ENCODE measurements around the gene ABCF3.

Gene ABCF3

DNA sequence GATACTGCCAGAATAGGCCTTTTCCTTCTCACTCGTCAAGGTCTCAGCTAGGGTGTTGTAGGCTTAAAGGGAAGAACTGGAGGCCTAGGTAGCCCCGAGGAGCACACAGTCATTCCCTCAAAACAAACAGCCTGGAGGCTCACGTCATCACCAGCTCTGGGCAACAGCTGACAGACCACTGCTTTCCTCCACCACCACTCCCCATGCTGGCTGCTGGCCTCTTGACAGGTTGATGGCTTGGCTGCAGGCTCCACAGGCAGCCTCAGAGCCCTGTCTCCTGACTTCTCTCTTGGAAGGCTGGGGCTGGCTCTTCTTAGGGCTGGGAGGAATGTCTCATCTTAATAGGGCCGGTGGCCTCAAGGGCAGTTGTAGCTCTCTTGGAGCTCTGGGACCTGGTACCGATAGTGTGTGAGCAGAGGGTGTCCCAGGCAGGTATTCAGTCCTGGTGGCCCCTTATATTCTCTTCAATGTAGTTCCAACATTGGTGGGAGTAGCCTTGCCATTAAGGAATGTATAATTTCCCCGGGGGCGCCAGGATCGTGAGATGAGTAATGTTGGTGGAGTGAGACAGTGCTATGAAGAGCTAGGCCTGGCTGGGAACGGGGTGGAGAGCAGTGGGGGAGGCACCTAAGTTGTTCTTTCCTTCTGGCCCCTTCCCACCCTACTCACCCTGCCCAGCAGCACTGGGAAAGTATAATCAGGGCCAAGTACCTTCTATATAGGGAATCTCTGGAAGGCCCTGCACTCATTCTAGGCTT lies 17.5 kb upstream of the ABCF3 start:
- no peak for DNase-seq

- no peak for DNase-seq
Measured at GRCh38 chr3:184169896-184170875, 15.8 kb upstream of the ABCF3 start.

DNA sequence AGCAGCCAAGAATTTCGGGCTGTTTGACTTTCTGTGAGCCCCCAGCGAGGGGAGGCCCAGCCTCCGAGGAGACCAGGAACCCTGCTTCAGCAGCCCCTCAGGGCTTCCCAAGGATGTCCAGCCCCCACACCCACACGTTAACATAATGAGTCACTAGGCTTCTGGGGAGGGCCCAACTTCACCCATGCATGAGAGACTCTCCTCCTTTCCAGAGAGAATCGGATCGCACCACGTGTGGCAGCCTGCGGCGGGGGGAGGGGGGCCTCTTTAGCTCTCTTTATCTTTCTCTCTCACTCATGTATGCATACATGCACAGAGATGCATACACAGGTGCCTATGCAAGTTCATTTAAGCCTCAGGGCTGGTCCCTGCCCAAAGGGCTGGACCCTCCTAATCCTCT lies 14.4 kb upstream of the ABCF3 start:
- peak in 1 of 2 donors; percentile 32 for DNase-seq

DNA sequence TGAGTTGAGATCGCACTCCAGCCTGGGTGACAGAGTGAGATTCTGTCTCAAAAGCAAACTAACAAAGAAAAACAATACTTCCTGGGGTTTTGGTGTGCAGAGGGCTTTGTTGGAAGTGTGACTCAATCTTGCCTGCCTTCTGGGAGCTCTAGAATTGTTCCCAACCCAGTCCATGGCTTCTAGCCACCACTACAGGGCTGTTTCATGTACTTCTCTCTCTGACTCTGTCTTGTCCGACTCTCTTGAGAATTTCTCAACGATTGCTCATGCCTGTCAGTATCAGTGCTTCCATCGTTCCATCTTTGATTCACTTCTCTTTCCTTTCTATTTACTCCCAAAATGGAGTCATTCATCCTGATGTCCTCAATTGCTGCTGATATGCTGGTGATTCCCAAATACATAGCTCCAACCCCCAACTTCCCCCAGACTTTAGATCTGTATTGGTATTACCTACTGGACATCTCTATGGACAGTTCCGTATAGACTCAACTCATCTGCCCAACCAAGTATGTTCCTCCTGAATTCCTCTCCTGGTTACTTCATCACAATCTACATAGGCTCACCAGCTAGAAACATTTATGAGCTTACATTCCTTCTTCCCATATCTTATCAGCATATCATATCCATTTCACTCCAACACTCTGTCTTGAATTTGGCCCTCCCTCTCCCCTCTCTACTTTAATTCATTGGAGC lies 13.2 kb upstream of the ABCF3 start:
- no peak for DNase-seq

- no peak for DNase-seq
Measured at GRCh38 chr3:184173374-184173722, 12.7 kb upstream of the ABCF3 start.

GRCh38 chr3:184174284-184174645 lies 11.7 kb upstream of the ABCF3 start:
- no peak for DNase-seq

GRCh38 chr3:184174646-184175492 lies 11.1 kb upstream of the ABCF3 start, which contains the start of gene AP2M1:
Gene AP2M1, plus strand, starts transcription at chr3:184174855. Its CDS starts 2,139 bp downstream, at chr3:184176994.
- peak; percentile 99 for DNase-seq

- no peak for DNase-seq
Measured at GRCh38 chr3:184175506-184175905, 10.5 kb upstream of the ABCF3 start.

DNA sequence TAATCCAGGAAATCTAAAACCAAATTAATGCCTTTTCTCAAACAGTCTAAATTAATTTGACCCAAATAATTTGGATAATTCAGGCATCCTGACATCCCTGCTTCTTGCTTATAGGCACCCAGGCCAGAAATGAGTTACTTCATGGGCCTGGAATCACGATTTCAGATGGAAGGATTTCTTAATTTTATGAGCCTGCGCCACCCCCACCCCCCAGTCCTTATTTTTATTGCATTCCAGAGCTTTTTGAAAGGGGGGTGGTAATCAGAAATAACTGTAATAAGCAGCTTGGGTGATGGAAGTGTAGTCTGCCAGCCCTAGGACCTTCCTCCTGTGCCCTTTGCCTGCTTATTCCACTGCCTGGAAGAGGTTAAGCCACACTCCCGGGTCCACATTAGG lies 10.0 kb upstream of the ABCF3 start:
- no peak for DNase-seq

DNA sequence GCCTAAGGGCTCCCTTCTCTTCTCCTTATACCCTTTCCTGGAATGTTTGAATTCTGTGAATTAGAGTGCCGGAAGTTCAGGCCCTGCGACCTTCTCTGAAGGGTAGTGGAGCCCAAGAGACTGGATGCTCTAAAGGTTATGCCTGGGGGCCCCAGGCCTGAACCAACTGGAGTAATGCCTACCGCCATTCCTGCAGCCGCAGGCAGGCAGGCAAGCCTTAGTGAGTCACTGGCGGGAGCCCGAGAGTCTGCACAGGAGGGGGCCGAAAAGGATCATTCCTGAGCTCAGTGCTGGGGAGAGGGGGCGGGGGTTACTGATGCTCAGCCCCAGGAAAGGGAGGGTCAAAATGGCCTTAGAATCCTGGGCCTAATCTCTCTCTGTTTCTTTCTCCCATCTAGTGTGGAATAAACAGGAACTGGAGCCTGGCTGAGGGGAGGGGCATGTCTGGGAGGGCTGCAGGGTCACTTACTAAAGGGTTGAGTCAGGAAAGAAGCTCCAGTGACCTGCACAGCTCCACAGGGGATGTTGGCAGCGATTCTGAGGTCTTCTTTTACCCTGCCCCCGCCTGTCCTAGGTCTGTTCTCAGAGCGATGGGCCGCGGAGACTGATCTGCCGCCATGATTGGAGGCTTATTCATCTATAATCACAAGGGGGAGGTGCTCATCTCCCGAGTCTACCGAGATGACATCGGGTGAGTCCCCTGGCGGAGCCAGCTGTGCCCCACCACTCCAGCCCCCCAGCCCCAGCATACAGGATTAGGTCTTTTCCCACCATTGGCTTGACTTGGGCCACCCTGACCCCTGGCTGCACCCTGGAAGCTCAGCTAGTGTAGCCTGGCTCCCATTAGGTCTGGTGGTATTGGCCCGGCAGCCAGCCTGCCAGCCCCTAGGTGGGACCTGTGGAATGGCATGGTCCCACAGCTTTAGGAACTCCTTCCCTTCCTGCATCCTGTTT lies 9.3 kb upstream of the ABCF3 start:
- peak; percentile 53 to 55 for DNase-seq

DNA sequence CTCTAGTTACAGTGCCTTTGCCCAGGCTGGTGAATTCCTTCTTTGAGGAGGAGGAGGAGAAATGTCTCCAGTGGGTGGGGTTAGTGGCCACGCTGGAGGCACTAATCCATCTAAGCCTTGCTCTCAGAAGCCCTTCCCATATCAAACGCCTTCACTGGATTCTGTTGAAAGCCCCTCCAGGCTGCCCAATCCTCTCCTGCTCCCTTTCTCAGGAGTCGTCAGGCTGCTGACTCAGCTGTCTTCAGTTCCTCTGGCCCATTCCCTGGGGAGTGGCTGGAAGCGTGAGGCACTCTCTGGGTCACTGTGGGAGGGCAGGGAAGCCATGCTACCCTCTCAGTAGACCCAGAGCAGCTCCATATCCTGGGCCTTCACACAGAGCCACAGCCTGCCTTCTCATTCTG lies 8.7 kb upstream of the ABCF3 start:
- peak in 1 of 2 donors; percentile 23 for DNase-seq

GRCh38 chr3:184177767-184178306 lies 8.2 kb upstream of the ABCF3 start:
- DNase-seq = no peak

GRCh38 chr3:184178521-184179138 lies 7.4 kb upstream of the ABCF3 start:
- peak; percentile 50 to 59 for DNase-seq

- DNase-seq = peak; percentile 10 to 31
Measured at GRCh38 chr3:184180165-184180564, 5.8 kb upstream of the ABCF3 start.

GRCh38 chr3:184181596-184181995 lies 4.4 kb upstream of the ABCF3 start:
- no peak for DNase-seq

DNA sequence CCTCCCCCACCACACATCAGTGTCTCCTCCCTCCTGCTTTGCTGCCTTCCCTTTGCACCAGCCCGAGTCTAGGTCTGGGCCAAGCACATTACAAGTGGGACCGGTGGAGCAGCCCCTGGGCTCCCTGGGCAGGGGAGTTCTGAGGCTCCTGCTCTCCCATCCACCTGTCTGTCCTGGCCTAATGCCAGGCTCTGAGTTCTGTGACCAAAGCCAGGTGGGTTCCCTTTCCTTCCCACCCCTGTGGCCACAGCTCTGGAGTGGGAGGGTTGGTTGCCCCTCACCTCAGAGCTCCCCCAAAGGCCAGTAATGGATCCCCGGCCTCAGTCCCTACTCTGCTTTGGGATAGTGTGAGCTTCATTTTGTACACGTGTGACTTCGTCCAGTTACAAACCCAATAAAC lies 2.3 kb upstream of the ABCF3 start:
- DNase-seq = no peak

DNA sequence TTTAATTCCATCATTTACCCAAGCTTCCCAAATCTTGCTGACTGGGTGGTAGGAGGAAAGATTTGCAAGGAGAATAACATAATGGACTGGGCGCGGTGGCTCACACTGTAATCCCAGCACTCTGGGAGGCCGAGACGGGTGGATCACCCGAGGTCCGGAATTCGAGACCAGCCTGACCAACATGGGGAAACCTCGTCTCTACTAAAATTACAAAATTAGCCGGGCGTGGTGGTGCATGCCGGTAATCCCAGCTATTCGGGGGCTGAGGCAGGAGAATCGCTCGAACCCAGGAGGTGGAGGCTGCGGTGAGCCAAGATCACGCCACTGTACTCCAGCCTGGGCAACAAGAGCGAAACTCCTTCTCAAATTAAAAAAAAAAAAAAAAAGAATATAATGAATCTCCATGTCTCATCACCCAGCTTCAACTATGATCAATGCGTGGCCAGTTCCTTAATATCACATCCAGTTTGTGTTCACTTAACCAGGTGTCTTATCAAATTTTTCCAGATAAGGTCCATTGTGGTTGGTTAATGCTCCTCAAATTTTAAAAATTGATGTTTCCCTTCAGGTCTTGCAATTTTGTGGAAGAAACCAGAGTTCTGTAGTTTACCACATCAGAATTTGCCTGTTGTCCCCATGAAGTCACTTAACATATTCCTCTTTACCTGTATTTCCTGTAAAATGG lies 1.3 kb upstream of the ABCF3 start:
- no peak for DNase-seq

- peak; percentile 99 to 100 for DNase-seq
Measured at GRCh38 chr3:184185461-184186183, 377 bp upstream of the ABCF3 start.

GRCh38 chr3:184186902-184187207 lies 856 bp downstream of the ABCF3 start:
- DNase-seq = no peak

Data from inflammatory macrophage treated with lipopolysaccharide for 1 hour (primary cell).